ENCODE results near the gene NUP214.

DNA sequence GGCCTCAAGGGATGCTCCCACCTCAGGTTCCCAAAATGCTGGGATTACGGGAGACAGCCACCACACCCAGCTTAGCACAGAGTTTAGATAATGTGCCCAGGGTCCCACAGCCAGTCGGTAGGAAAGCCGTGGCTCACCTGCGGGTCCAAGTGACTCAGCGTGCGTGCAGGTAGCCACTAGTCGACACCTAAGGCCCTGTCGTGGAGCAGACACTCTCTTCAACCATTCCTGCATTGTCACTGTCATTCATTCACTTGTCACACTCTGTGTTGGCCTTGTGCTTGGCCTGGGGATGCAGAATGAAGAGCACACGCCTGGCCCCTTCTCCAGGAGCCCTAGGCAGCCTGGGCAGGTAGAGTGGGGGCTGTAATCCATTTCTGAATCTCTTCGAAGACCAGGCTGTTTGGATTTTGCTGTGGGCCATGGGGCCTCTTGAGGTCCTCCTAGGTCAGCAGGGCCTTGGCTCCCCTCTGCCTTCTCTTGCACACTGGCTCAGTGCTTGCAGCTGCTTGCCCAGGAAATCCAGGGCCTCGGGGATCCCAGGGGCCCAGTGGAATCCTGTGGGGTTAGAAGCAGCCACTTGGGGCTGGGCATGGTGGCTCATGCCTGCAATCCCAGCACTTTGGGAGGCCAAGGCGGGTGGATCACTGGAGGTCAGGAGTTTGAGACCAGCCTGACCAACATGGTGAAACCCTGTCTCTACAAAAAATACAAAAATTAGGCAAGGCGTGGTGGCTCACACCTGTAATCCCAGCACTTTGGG lies 35.2 kb upstream of the NUP214 start:
- TF ChIP-seq CTCF (IDR thresholded peaks at IDR 0.05; ENCODE audit: insufficient read depth, low read length) (no peak), POLR2AphosphoS5 (IDR thresholded peaks at IDR 0.05; ENCODE audit: low read depth) (no peak), SPI1 (IDR thresholded peaks at IDR 0.05; ENCODE audit: borderline replicate concordance, low read depth) (no peak)
